ENCODE data around the gene RASA4.
"Not testable (repeated sequence)": the region's sequence is repeated elsewhere in the genome, so short reads cannot be mapped to it uniquely, and the experiment has no call there.

- not testable (repeated sequence) for TF ChIP-seq ELK1, MXI1 (IDR thresholded peaks at IDR 0.05; ENCODE audit: borderline replicate concordance, low read depth, low read length)
Measured at GRCh38 chr7:102524803-102525202, 91.8 kb downstream of the RASA4 start.
